ENCODE measurements around the gene GRB10.
"Not testable (repeated sequence)": the region's sequence is repeated elsewhere in the genome, so short reads cannot be mapped to it uniquely, and the experiment has no call there.

DNA sequence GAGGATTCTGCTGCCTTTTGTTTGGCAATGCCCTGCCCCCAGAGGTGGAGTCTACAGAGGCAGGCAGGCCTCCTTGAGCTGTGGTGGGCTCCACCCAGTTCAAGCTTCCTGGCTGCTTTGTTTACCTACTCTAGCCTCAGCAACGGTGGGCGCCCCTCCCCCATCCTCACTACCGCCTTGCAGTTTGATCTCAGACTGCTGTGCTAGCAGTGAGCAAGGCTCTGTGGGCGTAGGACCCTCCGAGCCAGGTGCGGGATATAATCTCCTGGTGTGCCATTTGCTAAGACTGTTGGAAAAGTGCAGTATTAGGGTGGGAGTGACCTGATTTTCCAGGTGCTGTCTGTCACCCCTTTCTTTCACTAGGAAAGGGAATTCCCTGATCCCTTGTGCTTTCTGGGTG is 206.3 kb downstream of the GRB10 start:
- TF ChIP-seq, protein P1, sequence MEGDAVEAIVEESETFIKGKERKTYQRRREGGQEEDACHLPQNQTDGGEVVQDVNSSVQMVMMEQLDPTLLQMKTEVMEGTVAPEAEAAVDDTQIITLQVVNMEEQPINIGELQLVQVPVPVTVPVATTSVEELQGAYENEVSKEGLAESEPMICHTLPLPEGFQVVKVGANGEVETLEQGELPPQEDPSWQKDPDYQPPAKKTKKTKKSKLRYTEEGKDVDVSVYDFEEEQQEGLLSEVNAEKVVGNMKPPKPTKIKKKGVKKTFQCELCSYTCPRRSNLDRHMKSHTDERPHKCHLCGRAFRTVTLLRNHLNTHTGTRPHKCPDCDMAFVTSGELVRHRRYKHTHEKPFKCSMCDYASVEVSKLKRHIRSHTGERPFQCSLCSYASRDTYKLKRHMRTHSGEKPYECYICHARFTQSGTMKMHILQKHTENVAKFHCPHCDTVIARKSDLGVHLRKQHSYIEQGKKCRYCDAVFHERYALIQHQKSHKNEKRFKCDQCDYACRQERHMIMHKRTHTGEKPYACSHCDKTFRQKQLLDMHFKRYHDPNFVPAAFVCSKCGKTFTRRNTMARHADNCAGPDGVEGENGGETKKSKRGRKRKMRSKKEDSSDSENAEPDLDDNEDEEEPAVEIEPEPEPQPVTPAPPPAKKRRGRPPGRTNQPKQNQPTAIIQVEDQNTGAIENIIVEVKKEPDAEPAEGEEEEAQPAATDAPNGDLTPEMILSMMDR (IDR thresholded peaks at IDR 0.05; ENCODE audit: extremely low read depth in 1 of 2, insufficient read depth in 1 of 2, low read depth in 1 of 2, low read length in 2 of 2), result not testable (repeated sequence)
- TF ChIP-seq POLR2AphosphoS5 (IDR thresholded peaks at IDR 0.05; ENCODE audit: insufficient read depth, low read depth, low read length); MYC (IDR thresholded peaks at IDR 0.05; ENCODE audit: low read depth, low read length); POLR2A (IDR thresholded peaks at IDR 0.05; ENCODE audit: low read depth, low read length); EZH2 (IDR thresholded peaks at IDR 0.05; ENCODE audit: borderline replicate concordance, low read depth, low read length, severe bottlenecking); JUN (IDR thresholded peaks at IDR 0.05; ENCODE audit: borderline replicate concordance, insufficient read depth, insufficient read length, low read depth); GATA2 (IDR thresholded peaks at IDR 0.05; ENCODE audit: insufficient read depth, insufficient read length, low read depth, low read length); FOS (IDR thresholded peaks at IDR 0.05; ENCODE audit: borderline replicate concordance, insufficient read depth, low read length): not testable (repeated sequence)
- TF ChIP-seq, protein P2, sequence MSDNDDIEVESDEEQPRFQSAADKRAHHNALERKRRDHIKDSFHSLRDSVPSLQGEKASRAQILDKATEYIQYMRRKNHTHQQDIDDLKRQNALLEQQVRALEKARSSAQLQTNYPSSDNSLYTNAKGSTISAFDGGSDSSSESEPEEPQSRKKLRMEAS (IDR thresholded peaks at IDR 0.05; ENCODE audit: insufficient read depth, insufficient read length), result not testable (repeated sequence)

Data from endothelial cell of umbilical vein (primary cell).